HG02870 (cell line): ENCODE measurements around the gene PLCB1.

Source experiments
- ATAC-seq: cut with Tn5 transposase; IDR thresholded peaks from one replicate; pipeline ENCODE4 v1.9.1; 2021; ENCODE audit warnings: mild to moderate bottlenecking, moderate library complexity; ENCODE audit not compliant: unreplicated experiment

PLCB1 gene

DNA sequence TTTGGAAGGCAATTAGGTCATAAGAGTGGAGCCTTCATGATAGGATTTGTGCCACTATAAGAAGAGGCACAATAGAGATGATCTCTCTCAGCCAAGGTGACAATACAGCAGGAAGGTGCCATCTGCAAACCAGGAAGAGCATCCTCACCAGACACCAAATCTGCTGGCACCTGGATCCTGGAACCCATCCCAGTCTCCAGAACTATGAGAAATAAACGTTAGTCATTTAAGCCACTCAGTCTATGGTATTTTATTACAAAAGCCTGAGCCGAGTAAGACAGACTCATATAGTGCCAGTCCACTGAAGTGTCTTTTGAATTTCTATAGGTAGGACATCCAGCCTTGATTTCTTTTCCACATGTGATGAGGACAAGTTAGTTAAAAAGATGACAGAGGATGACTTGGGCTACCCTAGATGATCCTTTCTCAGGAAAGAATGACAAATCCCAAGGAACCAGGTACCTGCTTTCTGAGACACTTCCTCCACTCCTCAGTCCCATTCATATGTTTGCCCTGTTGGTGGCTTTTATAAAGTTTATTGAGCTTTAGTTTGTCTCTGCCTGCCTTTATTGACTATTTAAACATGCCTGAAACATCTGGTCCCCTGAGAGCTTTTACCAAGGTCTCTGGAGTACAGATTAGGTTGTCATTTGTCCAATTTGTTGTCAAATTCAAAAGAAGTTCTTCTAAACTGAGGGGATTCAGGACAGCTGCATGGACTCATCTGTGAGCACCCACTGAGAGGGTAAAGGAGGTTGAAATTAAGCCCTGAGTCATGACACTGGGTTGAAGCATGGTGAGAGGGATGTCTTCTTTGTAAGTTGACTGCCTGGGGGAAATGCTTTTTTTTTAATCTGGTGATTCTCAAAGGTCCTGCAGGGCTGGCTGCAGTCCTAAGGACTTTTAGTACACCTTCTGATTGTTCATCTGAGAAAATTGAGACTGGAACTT, 771.9 kb downstream of the PLCB1 start:
- no peak for ATAC-seq

DNA sequence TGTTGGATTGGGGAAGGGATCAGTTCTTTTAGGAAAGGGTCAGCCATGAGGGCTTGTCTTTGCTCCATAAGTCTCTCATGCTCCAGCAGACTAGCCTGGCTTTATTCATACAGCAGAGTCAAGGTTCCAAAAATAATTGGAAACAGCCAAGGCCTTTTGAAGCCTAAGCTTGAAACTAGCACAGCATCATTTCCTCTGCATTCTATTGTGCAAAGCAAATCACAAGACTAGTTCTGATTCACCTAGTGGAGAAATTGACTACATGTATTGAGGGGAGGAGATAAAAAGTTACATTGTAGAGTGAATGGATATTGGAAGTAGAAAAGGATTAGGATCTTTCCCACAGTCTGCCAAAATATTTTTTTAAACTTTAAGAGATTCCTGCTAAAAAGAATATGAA, 777.5 kb downstream of the PLCB1 start:
- no peak for ATAC-seq

DNA sequence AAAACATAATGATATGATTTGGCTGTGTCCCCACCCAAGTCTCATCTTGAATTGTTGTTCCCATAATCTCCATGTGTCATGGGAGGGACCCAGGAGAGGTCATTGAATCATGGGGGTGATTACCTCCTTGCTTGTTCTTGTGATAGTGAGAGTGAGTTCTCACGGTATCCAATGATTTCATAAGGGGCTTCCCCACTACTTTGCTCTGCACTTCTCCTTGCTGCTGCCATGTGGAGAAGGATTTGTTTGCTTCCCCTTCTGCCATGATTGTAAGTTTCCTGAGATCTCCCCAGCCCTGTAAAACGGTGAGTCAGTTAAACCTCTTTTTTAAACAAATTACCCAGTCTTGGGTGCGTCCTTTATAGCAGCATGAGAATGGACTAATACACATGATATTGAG, 780.0 kb downstream of the PLCB1 start:
- no peak for ATAC-seq

DNA sequence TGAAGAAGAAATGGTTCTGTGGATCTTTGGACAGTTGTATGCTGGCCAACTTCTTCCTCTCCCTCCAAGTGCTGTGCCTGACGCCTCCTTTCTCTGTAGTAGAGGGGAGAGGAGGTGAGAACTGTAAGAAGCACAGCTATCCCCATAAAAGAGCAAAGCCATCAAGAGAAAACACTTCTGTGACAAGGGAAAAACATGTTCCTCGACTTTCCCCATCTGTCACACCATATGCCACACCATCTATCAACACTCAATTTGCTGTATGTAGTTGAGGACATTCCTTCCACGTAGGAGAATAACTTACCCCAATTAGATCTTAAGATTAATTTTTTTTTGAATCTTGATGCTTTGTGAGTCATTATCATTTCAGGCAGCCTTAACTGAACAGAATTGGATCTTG, 780.7 kb downstream of the PLCB1 start:
- no peak for ATAC-seq

DNA sequence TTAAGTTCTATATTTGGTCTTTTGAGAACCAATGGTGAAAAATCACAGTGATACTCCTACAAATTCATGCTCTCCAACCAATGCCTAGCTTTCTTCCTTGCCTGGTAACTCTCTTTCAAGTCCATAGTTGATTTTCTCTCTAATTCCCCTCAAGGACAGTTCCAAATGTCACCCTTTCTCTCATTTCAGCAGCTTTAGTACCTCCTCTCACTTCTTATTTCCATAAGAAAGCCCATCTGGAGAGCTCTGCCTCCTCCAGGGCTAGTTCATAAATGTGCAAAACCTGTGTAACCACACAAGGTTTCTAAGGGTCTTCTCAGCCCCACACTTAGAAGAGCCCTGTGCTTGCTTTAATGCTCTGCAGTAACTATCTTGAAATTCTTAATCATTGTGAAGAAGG, 781.4 kb downstream of the PLCB1 start:
- no peak for ATAC-seq

DNA sequence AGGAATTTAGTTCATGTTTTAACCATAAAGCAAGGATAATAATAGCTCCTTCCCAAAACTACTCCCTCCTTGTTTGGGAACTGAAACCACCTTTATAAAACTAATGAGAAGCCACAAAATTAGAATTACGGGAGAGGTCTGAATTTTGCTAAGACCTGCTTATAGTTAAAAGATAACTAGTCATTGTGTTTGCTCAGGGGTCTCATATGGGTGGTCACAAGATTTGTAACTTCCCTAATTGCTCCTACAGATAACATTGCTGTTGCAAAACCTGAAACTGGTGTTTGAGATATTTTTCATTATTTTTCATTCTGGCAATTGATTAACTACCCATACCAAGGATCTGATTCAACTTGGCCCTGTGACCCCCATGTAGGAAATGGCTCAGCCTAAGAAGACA, 782.4 kb downstream of the PLCB1 start:
- no peak for ATAC-seq

DNA sequence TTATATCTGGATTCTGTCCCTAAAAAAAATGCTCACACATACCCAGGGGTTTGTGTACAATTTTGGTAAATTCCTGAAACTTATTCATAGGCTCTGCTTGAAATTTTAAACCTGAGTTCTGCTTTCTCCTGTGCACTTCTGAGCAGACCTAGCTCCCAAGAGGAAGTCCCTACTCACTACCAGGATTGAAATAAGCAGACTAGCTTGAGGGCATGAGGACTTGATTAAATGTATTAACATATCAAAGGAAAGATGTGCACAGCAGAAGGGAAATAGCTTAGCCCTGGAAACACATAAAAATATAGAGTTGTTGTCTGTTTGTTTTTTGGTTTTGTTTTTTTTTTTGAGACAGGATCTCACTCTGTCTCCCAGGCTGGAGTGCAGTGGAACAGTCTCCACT, 785.0 kb downstream of the PLCB1 start:
- ATAC-seq = no peak

DNA sequence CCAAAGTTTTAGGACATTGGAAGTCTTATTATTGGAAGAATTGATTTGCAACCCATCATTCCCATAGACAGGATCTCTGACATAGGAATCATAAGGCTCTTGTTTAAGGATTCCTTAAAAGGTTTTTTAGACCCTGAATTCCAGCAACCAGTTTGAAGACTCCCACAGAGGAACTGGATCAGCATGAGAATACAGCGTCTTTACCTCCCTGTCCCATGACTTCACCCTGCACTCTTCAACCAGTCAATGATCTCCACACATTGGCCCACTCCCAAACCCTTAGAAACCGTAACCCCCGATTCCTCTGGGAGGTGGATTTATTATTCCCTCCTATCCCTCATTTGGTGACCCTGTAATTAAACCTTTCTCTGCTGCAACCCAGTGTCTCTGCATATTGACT, 786.1 kb downstream of the PLCB1 start:
- ATAC-seq = no peak

DNA sequence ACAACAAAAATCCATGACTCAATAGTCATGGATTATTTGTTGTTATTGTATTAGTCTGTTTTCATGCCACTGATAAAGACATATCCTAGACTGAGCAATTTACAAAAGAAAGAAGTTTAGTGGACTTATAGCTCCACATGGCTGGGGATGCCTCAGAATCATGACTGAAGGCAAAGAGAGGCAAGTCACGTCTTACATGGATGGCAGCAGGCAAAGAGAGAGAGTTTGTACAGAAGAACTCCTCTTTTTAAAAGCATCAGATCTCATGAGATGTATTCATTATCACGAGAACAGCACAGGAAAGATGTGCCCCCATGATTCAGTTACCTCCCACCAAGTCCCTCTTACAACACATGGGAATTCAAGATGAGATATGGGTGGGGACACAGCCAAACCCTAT, 792.5 kb downstream of the PLCB1 start:
- no peak for ATAC-seq

DNA sequence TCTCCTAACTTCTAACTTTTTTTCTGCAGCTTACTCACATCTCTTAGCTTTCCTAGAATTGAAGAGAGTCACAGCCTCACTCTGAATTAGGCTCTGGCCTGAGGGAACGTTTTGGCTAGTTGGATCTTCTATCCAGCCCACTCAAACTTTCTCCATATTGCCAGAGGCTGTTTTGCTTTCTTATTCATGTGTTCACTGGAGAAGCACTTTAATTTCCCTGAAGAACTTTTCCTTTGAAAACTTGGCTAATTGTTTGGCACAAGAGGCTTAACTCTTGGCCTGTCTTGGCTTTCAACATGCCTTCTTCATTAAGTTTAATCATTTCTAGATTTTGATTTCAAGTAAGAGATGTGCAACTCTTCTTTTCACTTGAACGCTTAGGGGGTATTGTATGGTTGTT, 798.7 kb downstream of the PLCB1 start:
- no peak for ATAC-seq

DNA sequence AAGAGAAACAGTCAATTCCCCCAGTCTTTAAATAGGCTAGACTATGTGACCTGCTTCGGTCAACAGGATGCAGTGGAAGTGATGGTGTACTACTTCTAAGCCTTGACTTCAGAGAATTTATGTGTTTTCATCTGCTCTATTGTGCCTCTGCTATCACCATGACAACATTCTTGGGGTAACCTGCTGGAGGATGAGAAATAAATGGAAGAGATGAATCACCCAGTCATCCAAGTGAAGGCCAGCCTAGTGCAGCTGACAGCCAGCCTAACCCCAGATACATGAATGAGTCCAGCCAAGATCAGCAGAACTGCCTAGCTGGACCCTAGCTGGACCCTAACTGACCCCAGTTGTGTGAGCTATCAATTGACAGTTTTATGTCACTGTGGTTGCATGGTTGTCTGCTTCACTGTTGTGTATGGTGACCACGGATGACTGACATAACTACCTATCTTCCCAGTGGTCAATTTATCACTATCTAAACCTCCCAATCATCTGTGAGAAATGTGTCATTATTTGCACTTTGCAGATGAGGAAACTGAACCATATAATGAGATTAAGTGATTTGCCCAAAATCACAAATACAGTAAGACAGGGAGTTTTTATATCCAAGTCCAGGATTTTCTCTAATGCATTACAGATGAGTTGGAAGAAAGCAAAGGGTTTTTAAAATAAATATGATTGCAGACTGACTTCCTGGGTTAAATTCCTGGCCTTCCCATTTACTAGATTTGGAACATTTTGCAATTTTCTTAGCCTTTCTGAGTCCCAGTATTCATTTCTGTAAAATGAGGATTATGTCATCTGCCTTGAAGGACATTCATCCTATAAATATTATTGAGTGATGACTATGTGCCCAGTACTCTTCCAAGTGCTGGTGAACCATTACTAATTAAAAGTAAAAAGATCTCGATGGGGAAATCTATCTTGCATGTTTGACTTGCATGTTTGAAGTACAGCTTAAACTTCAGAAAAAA, 800.4 kb downstream of the PLCB1 start:
- ATAC-seq = no peak

DNA sequence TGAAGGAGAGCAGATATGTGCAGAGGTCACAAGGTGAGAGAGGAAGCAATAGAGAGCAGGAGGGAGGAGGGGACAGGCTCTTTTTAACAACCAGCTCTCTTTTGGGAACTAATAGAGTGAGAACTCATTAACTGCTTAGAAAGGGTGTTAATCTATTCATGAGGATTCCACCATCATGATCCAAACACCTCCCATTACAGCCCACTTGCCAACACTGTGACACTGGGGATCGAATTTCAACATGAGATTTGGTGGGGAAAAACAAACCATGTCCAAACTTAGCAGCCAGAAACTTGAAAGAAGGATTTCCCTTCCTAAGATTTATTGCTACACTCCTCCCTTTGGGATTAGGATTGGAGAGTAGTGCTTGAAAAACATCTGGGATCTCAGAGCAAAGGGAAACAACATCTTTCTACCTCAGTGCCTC, 801.3 kb downstream of the PLCB1 start:
- ATAC-seq = no peak

DNA sequence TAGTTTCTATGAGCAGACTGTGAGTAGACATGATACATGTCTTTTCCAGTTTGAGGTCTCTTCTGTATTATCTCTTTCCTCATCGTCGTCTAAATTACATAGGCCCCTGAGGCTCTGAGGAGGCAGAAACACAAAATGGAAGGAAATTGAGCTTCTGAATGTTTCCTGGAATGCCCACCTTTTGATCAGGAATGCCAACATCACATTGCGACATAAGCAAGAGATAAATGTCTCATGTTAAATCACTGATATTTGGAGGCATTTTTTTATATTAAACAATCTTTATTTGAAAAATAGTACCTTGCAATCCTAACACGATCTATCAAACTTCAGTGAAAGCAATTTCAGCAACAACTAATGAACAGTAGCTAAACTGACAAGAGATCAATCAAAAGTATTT, 802.3 kb downstream of the PLCB1 start:
- no peak for ATAC-seq
